ENCODE results near the gene S100Z.

GRCh38 chr5:76863001-76863400, 13.2 kb downstream of the S100Z start:
- TF ChIP-seq CTCF (IDR thresholded peaks at IDR 0.05) (no peak), EZH2 (IDR thresholded peaks at IDR 0.05; ENCODE audit: borderline replicate concordance, insufficient read depth, low read depth, low read length, poor library complexity, severe bottlenecking) (no peak)
